Parathyroid adenoma (tissue), 2 donors: ENCODE data around the gene PIK3R5.

Experiments
- H2AFZ ChIP-seq: fragments of 300-600 bp; sonication (generic); one replicate; pipeline ENCODE4 v1.7.0; 2017; ENCODE audit warnings: antibody characterized with exemption, mild to moderate bottlenecking
- H3K27ac ChIP-seq: fragments of 300-600 bp; sonication (generic); one replicate; pipeline ENCODE4 v1.7.0; 2017
- H3K27me3 ChIP-seq: fragments of 300-600 bp; sonication (generic); one replicate; pipeline ENCODE4 v1.7.0; 2017; ENCODE audit warnings: low read length; ENCODE audit not compliant: control insufficient read depth, insufficient read depth
- H3K36me3 ChIP-seq: fragments of 300-600 bp; sonication (generic); one replicate; pipeline ENCODE4 v1.7.0; 2017; ENCODE audit warnings: low read length; ENCODE audit not compliant: control insufficient read depth, insufficient read depth
- H3K4me1 ChIP-seq: fragments of 300-600 bp; sonication (generic); one replicate; pipeline ENCODE4 v1.7.0; 2017; ENCODE audit warnings: control low read depth
- H3K4me2 ChIP-seq: fragments of 300-600 bp; sonication (generic); one replicate; pipeline ENCODE4 v1.7.0; 2017; ENCODE audit warnings: low read length
- H3K4me3 ChIP-seq: fragments of 300-600 bp; sonication (generic); one replicate; pipeline ENCODE4 v1.7.0; 2017; ENCODE audit warnings: low read depth, low read length
- H3K79me2 ChIP-seq: fragments of 300-600 bp; sonication (generic); one replicate; pipeline ENCODE4 v1.7.0; 2017; ENCODE audit warnings: control low read depth
- H3K9ac ChIP-seq: fragments of 300-600 bp; sonication (generic); one replicate; pipeline ENCODE4 v1.7.0; 2017; ENCODE audit warnings: mild to moderate bottlenecking
- H3K9me3 ChIP-seq: fragments of 300-600 bp; sonication (generic); one replicate; pipeline ENCODE4 v1.7.0; 2017; ENCODE audit warnings: low read length; ENCODE audit not compliant: control insufficient read depth
- TF ChIP-seq, protein P1 (sequence below): fragments of 300-600 bp; sonication (generic); IDR thresholded peaks from one replicate; pipeline ENCODE4 v1.7.0; 2017; ENCODE audit warnings: antibody characterized with exemption, mild to moderate bottlenecking
- donor health status: primary hyperparathyroidism.

Gene PIK3R5

DNA sequence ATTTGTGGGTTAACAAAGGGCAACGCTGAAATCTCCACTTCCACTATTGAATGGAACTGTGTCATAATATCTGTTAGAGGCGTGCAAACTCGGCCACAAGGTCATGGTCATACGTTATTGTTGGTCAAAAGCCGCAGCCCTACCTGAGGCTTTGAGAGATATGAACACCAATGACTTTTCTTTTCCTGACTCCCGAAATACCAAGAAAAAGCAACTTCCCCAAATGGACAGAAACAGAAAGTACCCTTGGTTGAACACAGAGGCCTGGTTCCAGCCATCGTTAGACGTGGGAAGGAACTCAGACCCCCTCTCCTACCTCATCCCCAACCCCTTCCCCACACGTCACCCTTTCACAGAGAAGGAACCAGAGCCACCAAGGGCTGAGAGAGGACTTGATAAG, 1.4 kb upstream of the PIK3R5 start:
- Histone ChIP-seq H3K36me3 (no peaks in the 10 kb centered on the region), H3K9ac (no peak overlapping the region), H3K4me3 (no peak overlapping the region), H3K79me2 (no peaks in the 10 kb centered on the region), H3K9me3 (no peaks in the 10 kb centered on the region), H3K27me3 (no peaks in the 10 kb centered on the region), H3K27ac (no peak overlapping the region), H2AFZ (no peak overlapping the region), H3K4me2 (no peak overlapping the region), H3K4me1 (no peaks in the 10 kb centered on the region)
- TF ChIP-seq, protein P1, sequence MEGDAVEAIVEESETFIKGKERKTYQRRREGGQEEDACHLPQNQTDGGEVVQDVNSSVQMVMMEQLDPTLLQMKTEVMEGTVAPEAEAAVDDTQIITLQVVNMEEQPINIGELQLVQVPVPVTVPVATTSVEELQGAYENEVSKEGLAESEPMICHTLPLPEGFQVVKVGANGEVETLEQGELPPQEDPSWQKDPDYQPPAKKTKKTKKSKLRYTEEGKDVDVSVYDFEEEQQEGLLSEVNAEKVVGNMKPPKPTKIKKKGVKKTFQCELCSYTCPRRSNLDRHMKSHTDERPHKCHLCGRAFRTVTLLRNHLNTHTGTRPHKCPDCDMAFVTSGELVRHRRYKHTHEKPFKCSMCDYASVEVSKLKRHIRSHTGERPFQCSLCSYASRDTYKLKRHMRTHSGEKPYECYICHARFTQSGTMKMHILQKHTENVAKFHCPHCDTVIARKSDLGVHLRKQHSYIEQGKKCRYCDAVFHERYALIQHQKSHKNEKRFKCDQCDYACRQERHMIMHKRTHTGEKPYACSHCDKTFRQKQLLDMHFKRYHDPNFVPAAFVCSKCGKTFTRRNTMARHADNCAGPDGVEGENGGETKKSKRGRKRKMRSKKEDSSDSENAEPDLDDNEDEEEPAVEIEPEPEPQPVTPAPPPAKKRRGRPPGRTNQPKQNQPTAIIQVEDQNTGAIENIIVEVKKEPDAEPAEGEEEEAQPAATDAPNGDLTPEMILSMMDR, result no peak

DNA sequence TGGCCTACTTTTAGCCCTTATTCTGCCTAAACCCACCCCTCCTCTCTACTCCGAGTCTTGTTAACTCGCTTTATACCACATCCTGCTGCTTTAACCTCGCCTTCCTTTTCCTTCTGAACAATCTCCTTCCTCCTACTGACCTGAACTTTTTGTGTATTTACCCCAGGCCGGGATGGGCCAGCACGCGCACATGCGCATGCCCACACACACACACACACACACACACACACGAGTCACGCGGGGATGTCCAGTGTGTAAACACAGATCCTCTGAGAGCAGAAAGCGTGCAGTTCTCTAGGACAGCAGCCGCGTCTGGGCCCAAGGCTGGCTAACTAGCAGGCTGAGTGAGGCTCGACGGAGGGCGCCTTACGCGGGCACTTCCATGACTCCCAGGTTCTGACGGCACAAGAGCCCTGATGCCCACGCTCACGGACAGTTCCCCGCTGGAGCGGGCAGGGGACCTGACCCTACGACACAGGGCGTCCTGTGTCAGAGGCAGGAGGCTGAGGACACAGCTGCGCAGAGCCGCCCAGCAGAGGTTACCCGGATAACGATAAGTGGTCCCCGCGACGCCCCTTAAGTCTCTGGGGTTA, 610 bp downstream of the PIK3R5 start:
- no peaks in the 10 kb centered on the region for H3K9me3 ChIP-seq
- H3K27ac ChIP-seq, result no peak overlapping the region
- no peaks in the 10 kb centered on the region for H3K4me1 ChIP-seq
- no peak overlapping the region for H2AFZ ChIP-seq
- no peak overlapping the region for H3K9ac ChIP-seq
- H3K36me3 ChIP-seq, result no peaks in the 10 kb centered on the region
- no peaks in the 10 kb centered on the region for H3K79me2 ChIP-seq
- no peak overlapping the region for H3K4me3 ChIP-seq
- H3K27me3 ChIP-seq, result no peaks in the 10 kb centered on the region
- TF ChIP-seq, protein P1, result no peak
- H3K4me2 ChIP-seq, result no peak overlapping the region

DNA sequence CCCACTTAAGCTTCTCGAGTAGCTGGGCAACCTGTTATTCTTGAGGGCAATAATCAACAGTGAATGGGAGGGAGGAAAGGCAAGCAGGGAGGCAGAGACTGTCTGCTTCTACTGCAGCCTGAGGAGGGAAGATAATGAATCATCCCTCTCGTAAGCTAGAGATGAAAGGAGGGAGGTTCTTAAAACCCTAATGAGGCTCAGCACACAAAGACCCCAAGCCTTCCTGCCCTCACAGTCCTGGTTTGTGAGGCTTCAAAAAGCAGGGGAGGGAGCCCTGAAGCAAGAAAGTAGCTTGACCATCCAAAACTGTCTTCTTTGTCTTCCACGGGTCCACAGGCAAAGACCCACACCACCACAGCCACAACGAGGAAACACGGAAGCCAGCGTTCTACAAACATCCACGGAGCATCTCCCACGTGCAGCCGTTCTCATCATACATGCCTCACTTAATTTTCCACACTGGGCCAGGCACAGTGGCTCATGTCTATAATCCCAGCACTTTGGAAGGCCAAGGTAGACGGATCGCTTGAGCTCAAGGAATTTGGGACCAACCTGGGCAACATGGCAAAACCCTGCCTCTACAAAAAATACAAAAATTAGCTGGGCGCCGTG, 1.8 kb downstream of the PIK3R5 start:
- no peak overlapping the region for H2AFZ ChIP-seq
- H3K4me2 ChIP-seq, result no peak overlapping the region
- H3K4me3 ChIP-seq, result no peak overlapping the region
- no peak overlapping the region for H3K27ac ChIP-seq
- H3K9ac ChIP-seq, result no peak overlapping the region
- H3K9me3 ChIP-seq, result no peaks in the 10 kb centered on the region
- no peaks in the 10 kb centered on the region for H3K79me2 ChIP-seq
- H3K36me3 ChIP-seq, result no peaks in the 10 kb centered on the region
- H3K27me3 ChIP-seq, result no peaks in the 10 kb centered on the region
- TF ChIP-seq, protein P1, result no peak
- H3K4me1 ChIP-seq, result no peaks in the 10 kb centered on the region

DNA sequence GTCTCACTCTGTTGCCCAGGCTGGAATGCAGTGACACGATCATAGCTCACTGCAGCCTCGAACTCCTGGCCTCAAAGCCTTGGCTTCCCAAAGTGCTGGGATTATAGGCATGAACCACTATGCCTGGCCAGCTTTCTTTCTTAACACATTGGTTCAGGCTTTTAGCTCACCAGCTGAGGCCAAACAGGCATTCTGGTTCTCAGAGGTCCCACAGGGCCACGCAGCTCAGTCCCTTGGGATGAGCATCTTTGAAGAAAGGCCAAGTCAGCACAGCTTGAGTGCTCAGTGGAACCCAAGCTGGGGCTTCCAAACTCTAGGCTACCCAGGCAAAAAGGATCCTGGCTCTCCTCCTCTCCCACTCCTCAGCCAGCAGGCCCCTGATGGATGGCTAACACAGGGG, 2.5 kb downstream of the PIK3R5 start:
- no peak overlapping the region for H3K4me2 ChIP-seq
- H3K4me3 ChIP-seq, result no peak overlapping the region
- no peaks in the 10 kb centered on the region for H3K27me3 ChIP-seq
- H2AFZ ChIP-seq, result no peak overlapping the region
- TF ChIP-seq, protein P1, result no peak
- no peak overlapping the region for H3K27ac ChIP-seq
- no peaks in the 10 kb centered on the region for H3K79me2 ChIP-seq
- no peaks in the 10 kb centered on the region for H3K36me3 ChIP-seq
- no peaks in the 10 kb centered on the region for H3K9me3 ChIP-seq
- no peak overlapping the region for H3K9ac ChIP-seq
- H3K4me1 ChIP-seq, result no peaks in the 10 kb centered on the region

DNA sequence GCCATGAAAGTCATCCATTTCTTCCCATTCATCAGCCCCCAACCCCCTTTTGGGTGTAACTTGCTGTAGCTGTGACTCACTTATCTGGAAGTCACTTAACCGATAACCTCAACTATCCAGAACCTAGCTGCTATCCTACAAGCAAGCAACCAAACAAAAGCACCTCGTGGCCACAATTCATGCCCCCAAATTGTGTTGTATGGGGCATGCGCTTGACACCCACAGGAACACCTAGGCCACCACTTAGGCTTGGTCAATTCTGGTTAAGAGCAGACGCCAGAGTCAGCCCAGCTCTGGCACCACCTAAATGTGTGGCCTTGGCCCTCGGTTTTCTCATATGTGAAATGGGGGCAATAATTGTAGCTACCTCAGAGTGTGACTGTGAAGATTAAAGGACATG, 3.7 kb downstream of the PIK3R5 start:
- Histone ChIP-seq H3K27me3 (no peaks in the 10 kb centered on the region), H3K4me3 (no peak overlapping the region), H3K27ac (no peak overlapping the region), H3K4me2 (no peak overlapping the region), H2AFZ (no peak overlapping the region), H3K4me1 (no peaks in the 10 kb centered on the region), H3K9me3 (no peaks in the 10 kb centered on the region), H3K36me3 (no peaks in the 10 kb centered on the region), H3K79me2 (no peaks in the 10 kb centered on the region), H3K9ac (no peak overlapping the region)
- TF ChIP-seq, protein P1, result no peak
